Sigmoid colon (tissue), 7 donors: ENCODE results near the gene CDH3. TPM values are rescaled to one million over a fixed set of nuclear protein-coding genes. Genes with fewer than 3 reads are reported as not detected.

ENCODE experiments used
- DNase-seq: peaks from one replicate; pipeline ENCODE4 v3.0.0-alpha.2; 2019
- H3K27ac ChIP-seq, 4 donors: fragments of 200-600 bp; sonication (generic); one replicate each; pipeline ENCODE4 v1.5.1; 2016 to 2019; ENCODE audit warnings: mild to moderate bottlenecking in 1 of 4
- H3K27me3 ChIP-seq, 3 donors: fragments of 200-600 bp; sonication (generic); one replicate each; pipeline ENCODE4 v1.5.1; 2019; ENCODE audit warnings: mild to moderate bottlenecking in 1 of 3
- H3K36me3 ChIP-seq, 4 donors: fragments of 200-600 bp; sonication (generic); one replicate each; pipeline ENCODE4 v1.5.1; 2016 to 2019
- H3K4me1 ChIP-seq, 4 donors: fragments of 200-600 bp; sonication (generic); one replicate each; pipeline ENCODE4 v1.5.1; 2017 to 2019
- H3K4me3 ChIP-seq, 4 donors: fragments of 200-600 bp; sonication (generic); one replicate each; pipeline ENCODE4 v1.5.1; 2017 to 2019; ENCODE audit warnings: mild to moderate bottlenecking in 2 of 4, moderate library complexity in 1 of 4
- H3K9me3 ChIP-seq, 4 donors: fragments of 200-600 bp in 3 of 4; sonication (generic) in 3 of 4; one replicate each; pipeline versions ENCODE4 v1.5.1 to v1.6.1; 2013 to 2019
- EP300 ChIP-seq, 4 donors: sonication (generic); formaldehyde crosslinking; IDR thresholded peaks; one replicate each; pipeline ENCODE4 v1.6.1; 2017; ENCODE audit warnings: antibody characterized with exemption in 4 of 4
- POLR2A ChIP-seq, 2 donors: fragments of 450-650 bp; IDR thresholded peaks; one replicate each; pipeline ENCODE4 v1.6.1; 2016; ENCODE audit warnings: antibody characterized with exemption in 2 of 2, mild to moderate bottlenecking in 2 of 2, moderate library complexity in 2 of 2
- POLR2AphosphoS5 ChIP-seq, 4 donors: sonication (generic); formaldehyde crosslinking; IDR thresholded peaks; one replicate each; pipeline ENCODE4 v1.6.1; 2017; ENCODE audit warnings: antibody characterized with exemption in 4 of 4
- WGBS, 2 donors: extraction: QIAGEN DNeasy Blood & Tissue Kit; methylation state at CpG; one replicate each; pipeline ENCODE4 v1.1.7; 2013; 5-methylcytosine and 5-hydroxymethylcytosine counted together
- intact Hi-C: fragments of 100-400 bp; cut with DNase I; formaldehyde crosslinking; loops from one replicate; pipeline ENCODE4 v1.15.1; 2023
- polyA plus RNA-seq, 3 donors: library from polyadenylated mRNA; stranded (reverse); fragments of 200-250 nt; gene quantifications; one replicate each; pipeline ENCODE4 v1.2.3, GENCODE V29; 2013
- small RNA-seq, 3 donors: library from RNA; depleted of rRNA; stranded (forward); fragments of <200 nt; gene quantifications; one replicate each; pipeline ENCODE3, GENCODE V24; 2016
- total RNA-seq, 4 donors: library from RNA; depleted of rRNA; stranded (reverse); fragments of >200 nt; gene quantifications; one replicate each; pipeline ENCODE4 v1.1.0, GENCODE V29; 2016
- TF ChIP-seq, protein P1 (sequence below), 4 experiments: fragments of 450-650 bp in 3 of 4; fragments of 200-600 bp in 1 of 4; IDR thresholded peaks; one replicate each; pipeline ENCODE4 v1.5.1; 2016 to 2019; ENCODE audit warnings: antibody characterized with exemption in 4 of 4, mild to moderate bottlenecking in 3 of 4, moderate library complexity in 2 of 4
- donor health status: healthy with polysubstance abuse.
- donor health status: Bipolar disorder and iron deficiency.
- donor health status: healthy.

Gene CDH3
- total and polyA plus RNA-seq, 7 donors: under 0.01 to 4.9 (median 1.5) TPM; not detected in 3

DNA sequence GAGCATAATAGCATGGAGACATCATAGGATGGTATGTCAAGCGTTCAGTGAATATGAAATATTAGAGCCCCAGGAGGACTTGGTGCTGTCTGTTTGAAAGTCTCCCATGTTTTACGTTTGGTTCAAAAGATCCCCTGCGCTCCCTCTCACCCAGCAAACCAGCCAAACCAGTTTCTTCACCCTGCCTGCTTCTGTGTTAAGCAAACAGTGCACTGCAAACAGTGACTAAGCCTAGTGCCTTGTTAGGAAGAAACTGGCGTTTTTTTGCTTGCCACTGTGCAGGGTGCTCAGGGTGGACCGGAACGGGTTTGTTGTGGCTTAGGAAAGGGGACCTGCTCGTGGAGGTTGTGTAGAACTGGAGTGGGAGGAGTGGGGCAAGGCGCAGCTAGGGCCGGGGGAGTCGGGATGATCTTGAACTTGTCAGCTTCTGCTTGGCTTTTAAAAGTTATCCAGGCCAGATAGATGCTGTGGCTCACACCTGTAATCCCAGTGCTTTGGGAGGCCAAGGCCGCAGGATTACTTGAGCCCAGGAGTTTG, 99.7 kb downstream of the CDH3 start:
- no peaks in the 10 kb centered on the region for H3K27me3 ChIP-seq
- TF ChIP-seq, protein P1, sequence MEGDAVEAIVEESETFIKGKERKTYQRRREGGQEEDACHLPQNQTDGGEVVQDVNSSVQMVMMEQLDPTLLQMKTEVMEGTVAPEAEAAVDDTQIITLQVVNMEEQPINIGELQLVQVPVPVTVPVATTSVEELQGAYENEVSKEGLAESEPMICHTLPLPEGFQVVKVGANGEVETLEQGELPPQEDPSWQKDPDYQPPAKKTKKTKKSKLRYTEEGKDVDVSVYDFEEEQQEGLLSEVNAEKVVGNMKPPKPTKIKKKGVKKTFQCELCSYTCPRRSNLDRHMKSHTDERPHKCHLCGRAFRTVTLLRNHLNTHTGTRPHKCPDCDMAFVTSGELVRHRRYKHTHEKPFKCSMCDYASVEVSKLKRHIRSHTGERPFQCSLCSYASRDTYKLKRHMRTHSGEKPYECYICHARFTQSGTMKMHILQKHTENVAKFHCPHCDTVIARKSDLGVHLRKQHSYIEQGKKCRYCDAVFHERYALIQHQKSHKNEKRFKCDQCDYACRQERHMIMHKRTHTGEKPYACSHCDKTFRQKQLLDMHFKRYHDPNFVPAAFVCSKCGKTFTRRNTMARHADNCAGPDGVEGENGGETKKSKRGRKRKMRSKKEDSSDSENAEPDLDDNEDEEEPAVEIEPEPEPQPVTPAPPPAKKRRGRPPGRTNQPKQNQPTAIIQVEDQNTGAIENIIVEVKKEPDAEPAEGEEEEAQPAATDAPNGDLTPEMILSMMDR (IDR thresholded peaks at IDR 0.05): no peak
- TF ChIP-seq EP300 (IDR thresholded peaks at IDR 0.05) (no peak), POLR2AphosphoS5 (IDR thresholded peaks at IDR 0.05) (no peak), POLR2A (IDR thresholded peaks at IDR 0.05) (no peak)
- no peaks in the 10 kb centered on the region for H3K9me3 ChIP-seq
- no peak overlapping the region for H3K27ac ChIP-seq
- no peak overlapping the region for H3K4me3 ChIP-seq
- no peaks in the 10 kb centered on the region for H3K36me3 ChIP-seq
- intact Hi-C loops: no loop called here
- no peaks in the 10 kb centered on the region for H3K4me1 ChIP-seq
- 14 to 69% methylated on average over 11 of the region's 11 CpGs for WGBS, 2 donors
- DNase-seq: no peak

DNA sequence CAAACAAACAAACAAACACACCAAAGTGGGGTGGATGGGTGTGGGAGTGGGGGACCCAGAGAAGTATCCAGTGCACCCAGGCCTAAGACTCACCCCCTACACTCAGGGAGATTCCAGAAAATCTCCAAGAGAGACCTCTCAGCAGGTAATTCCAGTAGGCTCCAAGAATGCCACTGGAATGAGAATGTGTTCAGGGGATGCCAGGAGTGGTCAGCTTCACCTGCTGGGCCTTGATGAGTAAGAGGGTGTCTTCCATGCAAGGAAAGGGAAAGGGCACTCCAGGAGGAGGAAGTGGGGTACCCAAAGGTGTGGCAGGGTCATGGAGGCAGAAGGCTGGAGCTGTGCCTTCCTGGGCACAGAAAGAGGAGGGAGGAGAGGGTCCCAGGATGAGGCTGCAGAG, 101.8 kb downstream of the CDH3 start:
- Histone ChIP-seq H3K4me1 (no peaks in the 10 kb centered on the region), H3K4me3 (no peak overlapping the region), H3K27me3 (no peaks in the 10 kb centered on the region), H3K9me3 (no peaks in the 10 kb centered on the region), H3K36me3 (no peaks in the 10 kb centered on the region), H3K27ac (no peak overlapping the region)
- TF ChIP-seq POLR2A (IDR thresholded peaks at IDR 0.05): no peak
- no peak for TF ChIP-seq POLR2AphosphoS5 (IDR thresholded peaks at IDR 0.05)
- no peak for TF ChIP-seq EP300 (IDR thresholded peaks at IDR 0.05)
- TF ChIP-seq, protein P1 (IDR thresholded peaks at IDR 0.05): no peak
- intact Hi-C loops: no loop called here
- no peak for DNase-seq

DNA sequence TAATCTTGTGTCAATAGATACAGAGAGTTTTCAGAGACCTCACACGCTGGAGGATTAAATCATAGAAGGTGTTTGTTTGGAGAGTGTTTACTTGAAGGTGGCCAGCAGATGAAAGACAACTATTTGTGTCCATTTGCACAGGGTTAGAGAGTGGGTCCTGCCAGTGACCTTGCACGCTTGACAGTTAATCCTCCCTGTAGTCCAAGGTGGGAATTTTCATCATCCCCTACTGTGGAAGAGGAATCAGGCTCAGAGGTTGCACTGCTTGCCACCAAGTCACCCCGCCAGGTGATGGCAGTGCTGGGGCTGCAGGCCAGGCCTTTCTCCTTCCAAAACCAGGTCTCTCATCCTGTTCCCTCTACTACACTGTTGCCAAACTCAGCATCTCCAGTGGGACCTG, 104.3 kb downstream of the CDH3 start:
- intact Hi-C loops: no loop called here
- Histone ChIP-seq H3K36me3 (no peaks in the 10 kb centered on the region), H3K4me3 (no peak overlapping the region), H3K9me3 (no peaks in the 10 kb centered on the region), H3K27me3 (no peaks in the 10 kb centered on the region), H3K4me1 (no peaks in the 10 kb centered on the region), H3K27ac (no peak overlapping the region)
- no peak for TF ChIP-seq EP300 (IDR thresholded peaks at IDR 0.05)
- TF ChIP-seq, protein P1 (IDR thresholded peaks at IDR 0.05): no peak
- no peak for TF ChIP-seq POLR2AphosphoS5 (IDR thresholded peaks at IDR 0.05)
- 77 to 88% methylated on average over 3 of the region's 3 CpGs for WGBS, 2 donors
- no peak for DNase-seq

Small RNA genes lying within 50 kb of the gene (small RNA-seq; reads per million reads assigned to genes)
- gene HSPE1P5 (0 reads per million in 3 donors), gene RF01233 (0 reads per million in 3 donors), gene RNA5SP429 (0 reads per million in 3 donors)

Other genes with a start within 250 kb of the CDH3 start
- 1 to 10 TPM in 3 of 4 donors, under 1 TPM in 1; 0.49 to 2.8 (median 2.2) TPM for gene SMPD3, start 196.8 kb upstream of the CDH3 start, total RNA-seq
- gene SMPD3, start 196.8 kb upstream of the CDH3 start, polyA plus RNA-seq: 10 to 100 TPM in 1 of 3 donors, 1 to 10 TPM in 2; 4.9 to 29.7 (median 9.0) TPM
- gene ZFP90, start 106.0 kb upstream of the CDH3 start, total RNA-seq: 10 to 100 TPM; 33.4 to 48.5 (median 39.1) TPM
- gene ZFP90, start 106.0 kb upstream of the CDH3 start, polyA plus RNA-seq: 1 to 10 TPM; 1.6 to 8.0 (median 4.8) TPM
- 1 to 10 TPM in 2 of 4 donors, under 1 TPM in 1, not detected in 1; 0.14 to 1.4 (median 1.1) TPM for gene CDH1, start 92.0 kb downstream of the CDH3 start, total RNA-seq
- 100 to 1,000 TPM in 1 of 3 donors, 10 to 100 TPM in 2; 29.4 to 163 (median 49.0) TPM for gene CDH1, start 92.0 kb downstream of the CDH3 start, polyA plus RNA-seq
- gene TANGO6, start 198.2 kb downstream of the CDH3 start, total RNA-seq: 10 to 100 TPM; 16.0 to 23.5 (median 20.0) TPM
- gene TANGO6, start 198.2 kb downstream of the CDH3 start, polyA plus RNA-seq: 1 to 10 TPM in 2 of 3 donors, under 1 TPM in 1; 0.92 to 6.3 (median 3.0) TPM